Right hindlimb (tissue), 1 donor: Measurements from ENCODE around the gene FXYD5.

Source experiments
- DNase-seq: peaks from one replicate; pipeline ENCODE4 v3.0.0-alpha.2; 2018

Gene FXYD5, protein sequence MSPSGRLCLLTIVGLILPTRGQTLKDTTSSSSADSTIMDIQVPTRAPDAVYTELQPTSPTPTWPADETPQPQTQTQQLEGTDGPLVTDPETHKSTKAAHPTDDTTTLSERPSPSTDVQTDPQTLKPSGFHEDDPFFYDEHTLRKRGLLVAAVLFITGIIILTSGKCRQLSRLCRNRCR

DNA sequence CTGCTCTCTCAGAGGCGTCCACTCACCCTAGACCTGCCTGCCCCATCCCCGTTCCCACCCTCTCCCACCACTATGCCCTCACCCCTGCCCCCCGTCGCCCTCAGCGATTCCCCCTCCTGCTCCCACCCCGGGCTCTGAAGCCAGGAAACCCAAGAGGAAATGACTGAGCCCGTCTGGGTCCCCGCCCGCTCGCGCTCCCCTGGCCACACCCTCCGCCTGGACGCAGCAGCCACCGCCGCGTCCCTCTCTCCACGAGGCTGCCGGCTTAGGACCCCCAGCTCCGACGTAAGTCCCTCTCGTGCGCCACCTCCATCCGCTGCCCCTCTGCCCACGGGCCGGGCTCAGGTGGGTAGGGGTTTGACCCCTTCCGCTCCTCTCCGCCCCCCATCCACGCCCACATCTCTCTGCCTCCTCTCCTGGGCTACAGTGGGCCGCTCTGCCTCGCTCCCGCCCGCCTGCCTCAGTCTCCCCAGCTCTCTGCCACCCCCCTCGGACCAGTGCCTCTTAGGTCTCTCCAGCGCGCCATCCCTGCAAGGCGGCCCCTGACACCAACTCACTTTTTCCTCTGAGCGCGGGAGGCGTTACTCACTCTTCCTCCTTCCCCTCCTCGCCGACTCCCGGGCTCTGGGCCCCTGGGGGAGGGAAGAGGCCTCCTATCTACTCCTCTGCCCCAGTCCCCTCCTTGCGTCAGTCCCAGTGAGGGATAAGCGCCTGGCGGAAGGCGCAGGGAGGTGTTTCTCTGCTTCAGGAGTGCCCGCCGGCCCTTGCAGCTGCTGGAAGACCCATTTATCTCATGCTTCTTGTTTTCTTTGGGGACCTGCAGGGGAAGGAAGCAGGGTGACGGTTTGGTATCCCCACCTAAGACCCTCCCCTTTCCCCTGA is at the start of gene FXYD5:
TSS of gene FXYD5 (plus strand) at position 211 of the 882 bp plus-strand sequence. CDS start 816 bp downstream, outside the sequence.
- peak; percentile 69 for DNase-seq

DNA sequence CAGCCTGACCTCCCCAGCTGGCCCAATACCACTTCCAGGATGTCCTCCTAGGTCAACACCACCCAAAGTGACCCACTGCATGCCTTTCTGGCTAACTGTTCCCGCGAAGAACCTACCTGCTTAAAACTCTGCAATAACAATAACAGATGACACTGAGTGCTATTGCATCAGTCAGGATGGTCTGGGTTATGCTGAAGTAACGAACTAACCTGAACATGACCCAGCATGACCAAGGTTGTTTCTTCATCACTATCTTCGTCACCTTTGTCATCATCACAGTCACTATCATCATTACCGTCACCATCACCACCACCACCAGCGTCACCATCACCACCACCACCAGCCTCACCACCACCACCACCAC is 49.5 kb upstream of the FXYD5 start:
- DNase-seq = no peak

DNA sequence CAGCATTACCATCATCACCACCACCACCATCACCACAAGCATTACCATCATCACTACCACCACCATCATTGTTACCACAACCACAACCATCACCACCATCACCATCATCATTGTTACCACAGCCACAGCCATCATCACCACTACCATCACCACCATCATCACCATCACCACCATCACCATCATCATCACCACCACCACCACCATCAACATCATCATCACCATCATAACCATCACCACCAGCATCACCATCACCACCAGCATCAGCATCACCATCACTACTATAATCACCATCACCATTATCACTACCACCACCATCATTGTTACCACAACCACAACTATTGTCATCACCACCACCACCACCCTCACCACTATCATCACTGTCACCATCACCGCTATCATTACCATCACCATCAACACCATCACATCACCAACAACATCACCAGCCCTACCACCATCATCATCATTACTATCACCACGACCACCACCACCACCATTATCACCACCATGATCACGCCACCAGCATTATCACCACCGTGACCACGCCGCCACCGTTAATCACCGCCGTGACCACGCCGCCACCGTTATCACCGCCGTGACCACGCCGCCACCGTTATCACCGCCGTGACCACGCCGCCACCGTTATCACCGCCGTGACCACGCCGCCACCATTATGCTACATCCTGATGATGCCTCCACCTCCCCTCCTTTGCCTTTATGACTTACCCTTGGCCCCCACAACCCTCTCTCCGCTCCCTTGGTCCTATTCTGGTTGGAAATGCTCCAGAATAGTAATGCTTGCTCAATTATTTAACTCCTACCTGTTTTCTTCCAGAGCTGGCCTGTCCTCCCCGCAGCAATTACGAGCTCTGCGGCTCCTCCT is 48.9 kb upstream of the FXYD5 start:
- no peak for DNase-seq

DNA sequence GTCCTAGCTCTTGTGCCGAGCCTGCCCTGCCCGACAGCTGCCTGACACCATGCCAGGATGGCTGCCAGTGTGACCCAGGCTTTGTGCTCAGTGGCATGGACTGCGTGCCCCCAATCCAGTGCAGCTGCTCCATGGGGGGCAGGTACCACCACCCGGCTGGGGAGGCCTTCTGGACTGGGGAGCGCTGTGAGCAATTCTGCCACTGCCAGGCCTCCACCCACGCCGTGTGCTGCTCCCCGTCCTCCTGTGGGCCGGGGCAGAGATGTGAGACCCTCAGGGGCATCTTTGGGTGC is 48.3 kb upstream of the FXYD5 start:
- DNase-seq = no peak

DNA sequence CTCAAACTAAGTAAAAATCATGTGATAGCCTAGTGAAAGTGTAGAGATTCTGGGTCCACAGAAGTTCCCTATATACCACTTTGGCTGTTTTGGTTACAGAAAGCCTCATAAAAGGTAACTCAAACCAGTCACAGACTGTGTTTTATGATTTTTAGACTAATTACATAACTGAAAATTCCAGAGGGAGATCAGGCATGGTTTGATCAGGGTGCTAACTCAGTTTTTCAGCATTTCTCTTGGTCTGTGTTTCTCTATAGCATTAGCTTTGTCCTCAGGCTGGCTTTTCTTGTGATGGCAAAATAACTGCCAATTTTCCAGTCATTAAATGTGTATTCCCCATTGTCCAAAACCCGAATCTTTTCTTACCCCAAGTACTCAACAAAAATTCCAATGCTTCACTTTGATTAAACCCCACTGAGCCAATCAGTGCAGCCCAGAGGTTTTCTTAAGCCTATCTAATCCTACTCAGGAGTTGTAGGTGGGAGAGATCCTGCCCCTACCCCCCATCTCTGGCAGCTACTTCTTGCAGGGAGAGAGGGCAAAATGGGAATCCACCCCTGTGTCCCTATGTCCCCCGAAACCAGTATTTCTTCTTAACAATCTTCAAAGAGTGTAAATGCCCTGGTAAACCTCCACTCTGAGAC is 47.5 kb upstream of the FXYD5 start:
- no peak for DNase-seq

DNA sequence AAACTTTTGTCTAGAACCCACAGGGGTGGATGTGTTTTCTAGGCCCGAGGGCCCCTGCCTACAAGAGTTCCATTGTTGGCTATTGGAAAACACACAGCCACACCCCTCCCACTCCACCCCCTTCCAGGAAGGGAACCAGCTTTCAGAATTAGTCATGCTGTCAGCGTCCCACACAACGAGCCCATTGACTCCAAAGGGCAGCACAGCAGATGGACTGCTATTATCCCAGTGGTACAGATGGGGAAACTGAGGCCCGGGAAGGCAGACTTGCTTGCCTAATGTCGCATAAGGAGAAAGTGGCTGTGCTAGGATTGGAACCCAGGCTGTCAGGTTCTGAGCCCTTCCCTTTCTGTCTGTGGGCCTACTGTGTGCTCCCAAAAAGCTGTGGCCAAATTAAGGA is 47.0 kb upstream of the FXYD5 start:
- no peak for DNase-seq

DNA sequence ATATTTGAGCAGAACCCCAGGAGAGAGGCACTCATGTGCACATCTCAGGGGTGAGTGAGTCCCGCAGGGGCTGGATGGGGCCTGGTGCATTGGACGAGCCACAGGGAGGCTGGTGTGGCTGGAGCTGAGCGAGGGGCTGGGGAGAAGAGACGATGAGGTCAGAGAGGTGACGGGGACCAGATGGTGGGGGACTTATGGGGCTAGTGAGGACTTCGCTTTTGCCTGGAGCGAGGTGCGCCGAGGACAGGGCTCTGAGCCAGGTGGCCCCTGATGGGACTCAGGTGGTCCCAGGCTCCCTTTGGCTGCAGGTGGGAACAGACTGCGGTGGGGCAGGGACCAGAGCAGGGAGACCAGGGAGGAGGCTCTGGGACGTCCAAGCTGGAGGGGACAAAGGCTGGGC is 45.8 kb upstream of the FXYD5 start:
- DNase-seq = no peak

DNA sequence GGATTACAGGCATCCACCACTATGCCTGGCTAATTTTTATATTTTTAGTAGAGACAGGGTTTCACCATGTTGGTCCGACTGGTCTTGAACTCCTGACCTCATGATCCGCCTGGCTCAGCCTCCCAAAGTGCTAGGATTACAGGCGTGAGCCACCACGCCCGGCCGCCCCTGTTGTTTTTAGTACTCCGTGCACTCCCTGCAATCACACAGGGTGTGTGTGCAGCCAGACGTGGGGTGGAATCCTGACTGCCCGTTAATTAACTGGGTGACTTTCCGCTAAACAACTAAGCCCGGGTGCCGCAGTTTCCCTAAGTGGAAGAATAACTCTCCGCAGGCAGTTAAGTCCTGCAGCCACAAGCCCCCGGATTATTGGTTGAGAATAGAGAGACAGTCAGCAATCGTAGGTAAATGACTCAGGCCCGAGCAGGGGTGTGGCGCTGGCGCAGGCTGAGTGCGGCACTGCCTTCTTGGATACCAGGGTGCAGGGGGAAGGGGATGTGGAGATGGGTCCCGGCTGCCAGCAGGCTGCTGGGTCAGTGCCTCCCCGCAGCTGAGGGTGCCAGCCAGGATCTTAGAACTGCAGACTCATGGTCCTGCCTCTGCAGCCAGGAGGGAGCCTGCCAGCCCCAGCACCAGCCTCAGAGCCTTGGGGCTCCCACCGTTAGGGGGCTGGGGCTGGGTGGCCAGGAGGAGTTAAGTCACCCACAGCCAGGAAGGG is 45.0 kb upstream of the FXYD5 start:
- DNase-seq = no peak

DNA sequence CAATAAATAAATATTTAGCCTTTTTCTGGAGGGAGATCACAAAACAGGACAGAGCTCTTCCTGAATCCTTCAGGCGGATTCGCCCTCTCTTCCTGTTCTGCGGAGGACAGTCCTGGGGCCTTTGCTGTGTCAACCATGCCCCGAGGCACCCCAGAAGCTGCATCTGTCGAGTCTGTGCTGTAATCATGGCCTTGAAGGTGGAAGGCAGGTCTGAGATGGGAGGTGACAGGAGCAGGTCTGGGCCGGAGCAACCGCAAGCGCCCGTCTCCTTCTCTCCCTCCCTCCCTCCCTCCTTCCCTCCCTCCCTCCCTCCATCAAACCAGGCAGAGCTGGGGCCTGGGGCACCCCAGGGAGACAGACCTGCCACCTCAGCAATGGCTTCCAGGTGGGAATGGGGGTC is 43.6 kb upstream of the FXYD5 start:
- DNase-seq = no peak

DNA sequence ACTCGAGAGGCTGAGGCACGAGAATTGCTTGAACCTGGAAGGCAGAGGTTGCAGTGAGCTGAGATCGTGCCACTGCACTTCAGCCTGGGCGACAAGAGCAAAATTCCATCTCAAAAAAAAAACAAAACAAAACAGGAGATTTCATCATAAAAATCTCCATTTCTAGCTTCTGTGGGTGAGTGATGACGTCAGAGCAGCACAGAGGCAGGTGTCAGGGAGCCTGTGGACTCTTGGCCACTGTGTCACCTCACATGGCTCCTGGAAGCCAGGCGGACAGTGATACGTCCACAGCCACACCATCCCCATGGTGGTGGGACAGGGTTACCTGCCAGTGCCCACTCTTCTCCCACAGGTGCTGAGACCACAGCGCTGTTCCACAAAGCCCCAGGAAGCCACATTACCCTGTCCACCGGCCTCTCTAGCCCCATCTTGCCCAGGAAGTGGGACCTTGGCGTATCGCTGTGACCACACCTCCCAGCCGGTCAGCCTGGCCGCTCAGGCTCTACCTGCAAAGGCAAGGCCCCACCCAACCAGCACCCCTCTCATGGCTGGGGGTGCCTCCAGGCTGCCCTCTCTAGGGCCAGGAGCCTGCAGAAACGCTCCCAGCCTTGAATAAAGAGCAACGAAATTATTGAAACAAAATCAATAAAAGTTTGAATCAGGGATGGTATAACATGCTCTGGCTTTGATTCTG is 41.4 kb upstream of the FXYD5 start:
- DNase-seq = no peak

DNA sequence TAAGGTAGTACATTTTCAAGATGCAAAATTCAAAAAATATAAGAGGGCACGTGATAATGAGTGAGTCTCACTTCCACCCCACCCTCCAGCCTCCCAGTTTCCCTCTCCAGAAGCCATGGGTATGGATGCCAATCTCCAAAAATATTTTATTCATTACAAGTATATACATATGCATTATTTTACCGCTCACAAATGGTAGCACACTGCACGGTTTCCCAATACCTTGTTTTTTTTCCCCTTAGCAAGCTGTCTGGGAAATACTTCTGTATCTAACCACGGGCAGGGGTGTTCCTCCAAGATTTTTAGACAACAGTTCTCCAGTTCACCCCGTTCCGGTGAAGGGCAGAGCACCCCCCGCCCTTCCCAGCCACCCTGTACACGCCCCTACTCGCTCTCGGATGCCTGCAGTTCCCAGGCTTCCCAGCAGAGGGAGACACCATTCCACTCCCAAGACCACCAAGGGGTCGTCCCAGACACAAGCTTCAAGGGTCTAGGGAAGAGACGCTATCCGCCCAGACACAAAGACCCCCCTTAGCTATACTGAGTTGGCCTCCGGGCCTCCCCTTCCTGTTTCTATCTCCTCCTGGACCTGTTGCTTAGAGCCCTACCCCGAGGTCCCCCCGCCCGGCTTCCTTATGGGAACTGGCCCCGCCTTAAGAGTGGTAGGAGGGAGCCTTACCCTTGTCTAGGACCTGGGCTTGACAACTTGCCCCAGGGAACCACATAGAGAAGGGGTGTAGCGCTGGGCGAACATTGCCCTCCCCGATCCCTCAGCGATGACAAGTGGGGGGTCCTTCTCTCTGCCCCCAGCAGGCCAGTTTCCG is 40.0 kb upstream of the FXYD5 start:
- DNase-seq = peak; percentile 87

DNA sequence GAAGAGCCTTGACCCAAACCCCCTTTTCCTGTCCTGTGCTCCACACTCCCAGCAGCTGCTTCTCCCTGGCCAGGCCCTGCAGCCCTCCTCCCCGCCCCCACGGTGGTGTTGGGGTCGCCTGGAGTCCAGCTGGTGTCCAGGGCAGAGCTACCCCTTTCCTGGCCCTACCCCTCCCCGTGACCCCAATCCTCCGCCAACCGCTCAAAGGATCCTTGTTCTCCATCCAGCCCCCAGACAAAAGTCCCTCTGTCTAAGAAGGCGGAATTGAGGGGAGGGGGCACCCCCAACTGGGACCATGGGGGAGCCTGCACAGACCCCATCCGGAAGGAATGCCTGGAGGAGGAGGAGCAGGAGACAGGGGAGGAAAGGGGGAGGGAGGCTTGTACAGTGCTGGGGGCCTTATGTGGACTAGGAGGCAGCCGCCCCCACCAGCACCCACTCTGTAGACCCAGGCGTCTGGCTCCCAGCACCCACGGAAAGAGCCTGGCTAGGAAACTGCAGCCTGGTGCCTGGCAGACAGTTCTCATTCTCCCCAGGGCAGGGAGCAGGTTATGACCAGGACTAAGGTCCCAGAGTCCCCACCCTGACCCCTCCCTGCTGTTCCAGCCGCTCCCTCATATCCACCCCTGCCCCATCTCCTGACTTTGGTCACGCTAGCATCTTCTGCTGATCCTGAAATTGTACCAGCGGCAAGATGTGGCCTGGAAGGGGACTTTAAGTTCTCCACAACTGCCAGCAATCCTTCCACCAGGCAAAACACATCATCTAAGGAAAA is 39.2 kb upstream of the FXYD5 start, which contains the start of gene FXYD3:
TSS of gene FXYD3 (plus strand) at position 647 of the 775 bp plus-strand sequence. CDS start 3,554 bp downstream, outside the sequence.
- DNase-seq = peak; percentile 68

DNA sequence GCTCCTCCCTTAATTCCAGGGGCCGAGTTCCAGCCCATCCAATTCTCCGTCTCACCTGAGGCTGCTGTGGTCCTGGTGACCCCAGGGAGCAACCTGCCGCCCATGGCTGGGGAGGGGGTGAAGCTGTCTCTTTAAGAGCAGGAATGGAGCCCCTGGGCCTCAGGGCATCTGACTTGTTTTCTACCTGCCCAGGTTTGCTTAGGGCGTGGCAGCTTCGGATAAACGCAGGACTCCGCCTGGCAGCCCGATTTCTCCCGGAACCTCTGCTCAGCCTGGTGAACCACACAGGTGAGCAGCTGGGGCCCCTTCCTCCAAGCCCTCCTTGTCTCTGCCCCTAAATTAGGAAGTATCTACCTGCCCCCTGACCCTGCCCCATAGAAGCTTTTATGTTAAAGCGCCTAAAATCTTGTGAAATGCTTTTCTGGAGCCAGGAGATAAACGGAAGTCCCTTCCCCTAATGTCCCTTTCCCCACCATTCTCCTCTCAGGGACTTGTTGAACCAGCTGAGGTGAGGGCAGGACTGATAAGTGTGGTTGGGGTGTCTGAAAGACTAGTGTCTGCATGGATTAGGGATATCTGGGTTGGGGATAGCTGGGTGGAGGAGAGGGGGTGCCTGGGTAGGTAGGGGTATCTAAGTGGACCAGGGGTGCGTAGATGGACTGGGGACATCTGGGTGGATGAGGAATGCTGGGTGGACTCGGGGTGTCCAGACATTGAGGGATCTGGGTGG is 38.3 kb upstream of the FXYD5 start:
- no peak for DNase-seq

DNA sequence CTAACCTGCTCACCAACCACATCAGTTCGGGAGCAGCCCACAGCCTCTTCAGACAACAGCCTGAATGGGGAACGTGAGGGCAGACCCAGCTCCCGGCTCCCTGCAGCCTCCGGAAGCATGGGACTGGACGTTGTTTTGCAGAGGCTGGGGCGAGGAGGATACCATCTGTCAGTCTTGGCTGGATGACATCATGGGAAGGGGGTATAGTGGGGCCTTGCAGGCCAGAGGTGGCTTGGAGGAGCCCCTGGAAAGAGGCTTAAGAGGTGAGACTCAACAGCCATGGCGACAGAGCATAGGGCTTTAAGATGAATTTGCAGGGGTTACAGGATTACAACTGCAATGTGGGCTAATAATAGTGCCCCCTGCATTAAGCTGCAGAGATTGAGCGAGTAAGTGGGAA is 37.4 kb upstream of the FXYD5 start:
- no peak for DNase-seq

DNA sequence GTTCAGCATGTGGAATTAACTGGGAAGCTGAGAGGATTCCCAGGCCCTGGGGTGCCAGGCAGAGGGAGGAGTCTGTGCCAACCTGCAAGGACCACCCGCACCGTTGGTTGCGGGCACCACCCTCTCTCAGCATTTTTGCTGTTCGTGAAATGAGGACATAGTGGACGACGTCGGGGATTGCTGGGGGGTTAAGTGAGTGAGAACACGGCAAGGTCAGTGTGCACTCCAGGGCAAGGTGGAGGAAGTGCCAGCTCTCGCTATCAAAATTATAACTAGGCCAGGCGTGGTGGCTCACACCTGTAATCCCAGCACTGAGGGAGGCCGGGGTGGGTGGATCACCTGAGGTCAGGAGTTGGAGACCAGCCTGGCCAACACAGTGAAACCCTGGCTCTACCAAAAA is 36.7 kb upstream of the FXYD5 start:
- no peak for DNase-seq

DNA sequence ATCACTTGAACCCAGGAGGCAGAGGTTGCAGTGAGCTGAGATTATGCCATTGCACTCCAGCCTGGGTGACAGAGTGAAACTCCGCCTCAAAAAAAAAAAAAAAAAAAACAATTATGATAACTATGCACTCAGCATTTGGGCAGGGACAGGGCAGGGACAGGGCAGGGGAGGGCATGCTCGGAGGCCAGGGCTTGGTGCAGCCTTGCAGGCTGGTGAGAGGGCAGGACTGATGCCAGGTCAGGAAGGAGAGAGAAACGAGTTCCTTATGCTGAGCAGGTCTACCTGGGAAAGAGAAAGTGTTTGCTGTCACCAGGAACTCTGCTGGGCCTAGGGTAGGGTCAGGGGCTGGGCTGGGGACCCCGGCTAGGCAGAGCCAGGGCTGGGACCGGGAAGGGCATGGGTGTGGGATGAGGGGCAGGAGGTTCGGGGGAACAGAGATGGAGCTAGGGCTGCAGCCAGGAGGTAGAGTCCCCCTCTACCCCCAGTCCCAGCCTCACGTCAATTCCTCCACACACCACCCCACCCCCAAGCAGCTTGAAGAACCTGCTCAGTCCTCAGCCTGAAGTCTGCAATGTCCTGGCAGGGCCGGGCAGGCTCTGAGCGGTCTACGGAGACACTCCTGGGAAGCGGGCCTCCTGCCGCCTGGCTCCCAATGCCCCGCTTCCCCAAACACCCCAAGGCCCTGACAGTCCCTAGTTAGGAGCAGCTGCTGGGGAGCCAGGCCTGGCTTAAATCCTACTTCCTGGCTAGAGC is 36.1 kb upstream of the FXYD5 start:
- DNase-seq = no peak

DNA sequence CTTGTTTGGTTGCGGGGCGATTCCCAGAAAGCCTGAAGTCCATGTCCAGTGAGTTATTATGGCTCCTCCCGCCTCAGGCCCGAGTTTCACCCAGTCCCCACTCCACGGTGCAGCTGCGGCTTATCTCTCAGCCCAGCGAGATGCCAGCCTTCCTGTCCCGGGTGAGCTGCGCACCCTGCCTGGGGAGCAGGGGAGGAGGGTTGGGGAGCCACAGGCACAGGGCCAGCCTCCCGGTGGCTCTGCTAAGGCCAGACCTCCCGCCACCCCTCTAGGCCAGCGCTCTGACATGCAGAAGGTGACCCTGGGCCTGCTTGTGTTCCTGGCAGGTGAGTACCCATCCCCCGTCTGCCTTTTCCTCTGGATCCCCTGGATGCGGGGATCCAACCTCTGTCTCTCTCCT is 35.4 kb upstream of the FXYD5 start:
- no peak for DNase-seq

DNA sequence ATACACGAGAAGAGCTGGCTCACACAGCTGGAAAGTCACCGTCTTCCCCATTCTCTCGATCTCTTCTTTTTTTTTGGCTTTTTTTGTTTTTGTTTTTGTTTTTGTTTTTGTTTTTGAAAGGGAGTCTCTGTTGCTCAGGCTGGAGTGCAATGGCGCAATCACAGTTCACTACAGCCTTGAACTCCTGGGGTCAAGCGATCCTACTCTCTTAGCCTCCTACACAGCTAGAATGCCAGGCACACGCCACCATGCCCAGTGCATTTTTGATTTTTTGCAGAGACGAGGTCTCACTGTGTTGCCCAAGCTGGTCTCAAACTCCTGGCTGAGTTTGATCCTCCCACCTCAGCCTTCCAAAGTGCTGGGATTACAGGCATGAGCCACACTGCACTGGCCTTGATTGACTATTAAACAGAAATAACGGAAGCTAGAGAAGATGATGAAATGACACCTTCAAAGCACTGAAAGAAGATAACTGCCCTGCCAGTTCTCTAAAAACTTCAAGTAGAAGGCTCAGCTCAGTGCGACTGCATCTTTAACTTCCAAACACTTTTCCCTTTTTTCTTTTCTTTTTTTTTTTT is 34.9 kb upstream of the FXYD5 start:
- no peak for DNase-seq
